Stimulated activated CD4-positive, alpha-beta T cell treated with anti-CD3 and anti-CD28 coated beads, Interleukin-2, amount 100 ng/mL, for 4 hours (primary cell): ENCODE measurements around the gene TANGO6.
A peak's percentile ranks its signal among the peaks of the same experiment; 100 is the strongest.
"Not testable (repeated sequence)": the region's sequence is repeated elsewhere in the genome, so short reads cannot be mapped to it uniquely, and the experiment has no call there.

Experiments used
- DNase-seq: peaks from one replicate; pipeline ENCODE4 v3.0.0-alpha.2; 2020; ENCODE audit warnings: low read depth

TANGO6 gene

GRCh38 chr16:69119536-69119935, 276.2 kb downstream of the TANGO6 start:
- no peak for DNase-seq

GRCh38 chr16:69120096-69120664, 276.8 kb downstream of the TANGO6 start:
- DNase-seq = no peak

- peak; percentile 57 for DNase-seq
Measured at GRCh38 chr16:69123910-69124309, 280.6 kb downstream of the TANGO6 start.

GRCh38 chr16:69124406-69124805, 281.1 kb downstream of the TANGO6 start:
- not testable (repeated sequence) for DNase-seq

GRCh38 chr16:69124961-69125360, 281.6 kb downstream of the TANGO6 start:
- DNase-seq = not testable (repeated sequence)

GRCh38 chr16:69126221-69126620, 282.9 kb downstream of the TANGO6 start:
- DNase-seq = no peak

- DNase-seq = not testable (repeated sequence)
Measured at GRCh38 chr16:69126801-69127200, 283.5 kb downstream of the TANGO6 start.

GRCh38 chr16:69127966-69128510, 284.7 kb downstream of the TANGO6 start:
- DNase-seq = no peak

- DNase-seq = no peak
Measured at GRCh38 chr16:69130461-69130860, 287.1 kb downstream of the TANGO6 start.

- peak; percentile 24 for DNase-seq
Measured at GRCh38 chr16:69131167-69131838, 288.0 kb downstream of the TANGO6 start.

- peak; percentile 79 for DNase-seq
Measured at GRCh38 chr16:69131839-69132423, 288.6 kb downstream of the TANGO6 start.

GRCh38 chr16:69132424-69133252, 289.3 kb downstream of the TANGO6 start, which contains the start of the genes CHTF8 and UTP4:
TSS of gene CHTF8 (minus strand) at chr16:69132588. CDS start at chr16:69121458, 11,130 bp downstream.
TSS of gene UTP4 (plus strand) at chr16:69132649. CDS start at chr16:69133460, 811 bp downstream.
- peak; percentile 86 for DNase-seq

- no peak for DNase-seq
Measured at GRCh38 chr16:69133373-69133954, 290.1 kb downstream of the TANGO6 start.
